ENCODE results near the gene ITGB2. TPM values are rescaled to one million over a fixed set of nuclear protein-coding genes. Genes with fewer than 3 reads are reported as not detected.

The ITGB2 gene
- total RNA-seq, 2 donors from 2014 or later, result 13.1 to 27.1 TPM

DNA sequence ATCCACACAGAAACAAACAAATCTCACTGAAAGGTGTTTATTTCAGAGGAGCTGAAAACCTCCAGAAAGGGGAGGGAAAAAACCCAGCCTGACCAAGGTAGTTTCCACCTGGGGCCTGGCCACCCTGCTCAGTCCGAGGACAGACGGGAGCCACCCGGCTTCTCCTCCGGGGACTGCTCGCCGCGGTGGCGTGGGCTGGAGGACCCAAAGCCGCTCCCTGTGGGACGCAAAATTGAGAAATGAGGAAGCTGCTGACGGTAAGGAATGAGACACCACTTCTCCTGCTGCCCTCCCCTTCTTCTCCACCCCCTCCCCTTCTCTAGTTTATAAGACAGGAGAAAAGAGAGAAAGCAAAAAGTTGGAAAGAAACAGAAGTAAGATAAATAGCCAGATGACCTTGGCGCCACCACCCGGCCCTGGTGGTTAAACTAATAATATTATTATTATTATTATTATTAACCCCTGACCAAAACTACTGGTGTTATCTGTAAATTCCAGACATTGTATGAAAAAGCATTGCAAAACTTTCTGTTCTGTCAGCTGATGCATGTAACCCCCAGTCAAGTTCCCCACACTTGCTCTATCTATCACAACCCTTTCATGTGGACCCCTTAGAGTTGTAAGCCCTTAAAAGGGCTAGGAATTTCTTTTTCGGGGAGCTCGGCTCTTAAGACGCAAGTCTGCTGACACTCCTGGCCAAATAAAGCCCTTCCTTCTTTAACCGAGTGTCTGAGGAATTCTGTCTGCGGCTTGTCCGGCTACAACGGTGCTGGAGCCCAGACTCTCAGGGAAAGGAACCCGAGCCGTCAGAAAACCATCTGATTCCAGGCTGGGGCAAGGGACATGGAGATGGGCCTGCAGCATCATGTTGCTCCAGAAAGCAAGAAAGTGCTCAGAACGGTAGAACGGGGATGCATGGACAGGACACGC, 12.5 kb downstream of the ITGB2 start:
- no peaks in the 10 kb centered on the region for H3K36me3 ChIP-seq
- no peak overlapping the region for H3K27ac ChIP-seq
- TF ChIP-seq, protein P1, sequence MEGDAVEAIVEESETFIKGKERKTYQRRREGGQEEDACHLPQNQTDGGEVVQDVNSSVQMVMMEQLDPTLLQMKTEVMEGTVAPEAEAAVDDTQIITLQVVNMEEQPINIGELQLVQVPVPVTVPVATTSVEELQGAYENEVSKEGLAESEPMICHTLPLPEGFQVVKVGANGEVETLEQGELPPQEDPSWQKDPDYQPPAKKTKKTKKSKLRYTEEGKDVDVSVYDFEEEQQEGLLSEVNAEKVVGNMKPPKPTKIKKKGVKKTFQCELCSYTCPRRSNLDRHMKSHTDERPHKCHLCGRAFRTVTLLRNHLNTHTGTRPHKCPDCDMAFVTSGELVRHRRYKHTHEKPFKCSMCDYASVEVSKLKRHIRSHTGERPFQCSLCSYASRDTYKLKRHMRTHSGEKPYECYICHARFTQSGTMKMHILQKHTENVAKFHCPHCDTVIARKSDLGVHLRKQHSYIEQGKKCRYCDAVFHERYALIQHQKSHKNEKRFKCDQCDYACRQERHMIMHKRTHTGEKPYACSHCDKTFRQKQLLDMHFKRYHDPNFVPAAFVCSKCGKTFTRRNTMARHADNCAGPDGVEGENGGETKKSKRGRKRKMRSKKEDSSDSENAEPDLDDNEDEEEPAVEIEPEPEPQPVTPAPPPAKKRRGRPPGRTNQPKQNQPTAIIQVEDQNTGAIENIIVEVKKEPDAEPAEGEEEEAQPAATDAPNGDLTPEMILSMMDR (IDR thresholded peaks at IDR 0.05), result no peak
- H3K4me3 ChIP-seq, result no peak overlapping the region
- no peaks in the 10 kb centered on the region for H3K27me3 ChIP-seq
- intact Hi-C loops (cut with DNase I), result no loop called here
- H3K9ac ChIP-seq (ENCODE audit: low read depth in 2 of 2, low read length in 2 of 2), result no peak overlapping the region
- no peak for DNase-seq
- no peaks in the 10 kb centered on the region for H3K9me3 ChIP-seq
- H3K4me1 ChIP-seq, result peaks cover 19% of the 10 kb centered on the region

DNA sequence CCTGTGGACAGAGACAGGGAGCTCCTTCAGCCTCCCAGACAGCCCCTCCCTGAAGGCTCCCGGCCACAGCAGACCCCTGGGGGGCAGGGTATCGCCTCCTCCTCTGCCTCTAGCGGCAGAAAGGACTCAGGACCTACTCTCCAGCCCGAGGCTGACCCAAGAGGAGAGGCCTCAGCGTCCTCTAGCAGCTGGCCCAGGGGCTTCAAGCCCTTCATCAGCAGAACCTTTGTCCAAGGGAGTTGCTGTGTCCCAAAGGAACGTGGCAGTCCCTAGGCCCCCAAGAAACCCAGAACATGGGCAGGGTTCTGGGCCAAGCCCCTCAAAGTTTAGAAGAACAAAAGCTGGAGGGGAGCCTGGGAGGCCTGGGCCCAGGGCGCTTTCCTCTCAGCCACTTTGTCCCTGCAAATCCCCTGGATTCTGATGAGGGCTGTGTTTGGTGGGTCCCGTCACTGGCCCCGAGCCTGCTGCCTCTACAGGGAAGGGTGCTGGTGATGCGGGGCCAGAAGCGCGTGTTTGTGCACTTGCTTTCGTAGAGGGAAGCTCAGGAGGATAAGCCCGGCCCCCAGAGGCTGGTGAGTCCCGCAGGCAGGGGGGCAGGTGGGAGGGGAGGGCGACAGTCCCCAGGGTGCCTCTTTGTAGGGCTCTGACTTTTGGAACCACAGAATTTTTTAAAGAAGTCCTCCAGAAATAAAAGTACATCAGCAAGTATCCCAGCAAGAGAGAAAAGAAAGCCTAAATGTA, 13.3 kb downstream of the ITGB2 start:
- Histone ChIP-seq H3K4me1 (peaks cover 19% of the 10 kb centered on the region), H3K9ac (ENCODE audit: low read depth in 2 of 2, low read length in 2 of 2) (peak overlapping the region; percentile 2 to 5), H3K9me3 (no peaks in the 10 kb centered on the region), H3K4me3 (no peak overlapping the region), H3K27me3 (no peaks in the 10 kb centered on the region), H3K27ac (no peak overlapping the region), H3K36me3 (no peaks in the 10 kb centered on the region)
- intact Hi-C loops (cut with DNase I), result no loop called here
- no peak for DNase-seq
- TF ChIP-seq, protein P1 (IDR thresholded peaks at IDR 0.05), result no peak

DNA sequence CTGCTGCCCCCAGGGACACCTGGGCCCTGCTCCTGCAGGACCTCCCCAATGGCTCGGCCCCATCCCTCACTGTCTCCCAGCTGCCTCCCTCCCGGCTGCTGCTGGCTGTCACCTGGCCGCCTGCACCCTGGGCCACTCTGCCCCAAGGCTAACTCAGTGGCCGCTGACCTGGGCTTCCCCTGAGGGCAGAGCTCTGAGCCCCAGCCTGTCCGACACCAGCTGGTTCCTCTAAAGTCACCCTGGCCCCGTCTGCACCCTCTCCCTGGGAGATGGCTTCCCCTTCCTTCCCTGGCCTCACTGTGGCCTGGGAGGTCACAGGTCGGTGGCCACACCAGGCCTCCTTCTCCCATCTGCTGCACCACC, 15.0 kb downstream of the ITGB2 start:
- no peak overlapping the region for H3K27ac ChIP-seq
- peaks cover 2% of the 10 kb centered on the region for H3K4me1 ChIP-seq
- intact Hi-C loops (cut with DNase I), result no loop called here
- TF ChIP-seq, protein P1 (IDR thresholded peaks at IDR 0.05), result no peak
- no peak overlapping the region for H3K9ac ChIP-seq (ENCODE audit: low read depth in 2 of 2, low read length in 2 of 2)
- no peaks in the 10 kb centered on the region for H3K9me3 ChIP-seq
- H3K36me3 ChIP-seq, result no peaks in the 10 kb centered on the region
- H3K27me3 ChIP-seq, result no peaks in the 10 kb centered on the region
- no peak for DNase-seq
- no peak overlapping the region for H3K4me3 ChIP-seq

DNA sequence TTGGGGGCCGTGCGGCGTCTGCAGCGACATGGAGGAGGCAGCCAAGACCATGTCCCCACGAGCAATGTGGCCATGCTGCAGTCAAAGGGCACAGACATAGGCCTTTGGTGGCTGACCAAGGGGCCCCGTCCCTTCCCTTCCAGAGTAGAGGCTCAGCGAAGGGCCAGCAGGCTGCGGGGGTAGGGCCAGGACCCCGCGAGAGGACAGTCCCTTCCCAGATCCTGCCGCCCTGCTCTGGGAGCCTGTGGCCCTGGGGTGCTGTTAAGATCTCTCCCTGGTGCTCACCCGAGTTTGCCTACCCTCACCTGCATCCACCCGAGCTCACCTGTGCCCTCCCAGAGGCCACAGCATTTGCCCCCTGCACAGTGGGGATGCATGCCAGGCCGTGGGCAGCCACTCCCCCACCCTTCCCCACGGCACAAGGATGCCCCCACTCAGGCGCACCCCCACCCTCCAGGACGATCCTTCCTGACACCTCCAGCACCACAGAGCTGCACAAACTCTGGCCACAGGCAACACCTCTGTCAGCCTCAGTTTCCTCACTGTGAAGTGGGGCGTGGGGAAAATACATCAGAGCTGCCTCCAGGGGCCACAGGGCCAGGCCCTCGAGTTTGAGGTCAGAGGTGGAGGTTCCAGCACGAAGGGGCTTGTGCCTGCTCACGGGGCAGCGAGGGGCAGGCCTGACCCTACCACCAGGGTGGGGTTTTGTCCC, 15.5 kb downstream of the ITGB2 start:
- TF ChIP-seq, protein P1 (IDR thresholded peaks at IDR 0.05), result no peak
- no peaks in the 10 kb centered on the region for H3K36me3 ChIP-seq
- H3K4me1 ChIP-seq, result no peaks in the 10 kb centered on the region
- no peak overlapping the region for H3K9ac ChIP-seq (ENCODE audit: low read depth in 2 of 2, low read length in 2 of 2)
- no peak overlapping the region for H3K4me3 ChIP-seq
- no peaks in the 10 kb centered on the region for H3K27me3 ChIP-seq
- H3K27ac ChIP-seq, result no peak overlapping the region
- DNase-seq, result no peak
- intact Hi-C loops (cut with DNase I), result no loop called here
- no peaks in the 10 kb centered on the region for H3K9me3 ChIP-seq

DNA sequence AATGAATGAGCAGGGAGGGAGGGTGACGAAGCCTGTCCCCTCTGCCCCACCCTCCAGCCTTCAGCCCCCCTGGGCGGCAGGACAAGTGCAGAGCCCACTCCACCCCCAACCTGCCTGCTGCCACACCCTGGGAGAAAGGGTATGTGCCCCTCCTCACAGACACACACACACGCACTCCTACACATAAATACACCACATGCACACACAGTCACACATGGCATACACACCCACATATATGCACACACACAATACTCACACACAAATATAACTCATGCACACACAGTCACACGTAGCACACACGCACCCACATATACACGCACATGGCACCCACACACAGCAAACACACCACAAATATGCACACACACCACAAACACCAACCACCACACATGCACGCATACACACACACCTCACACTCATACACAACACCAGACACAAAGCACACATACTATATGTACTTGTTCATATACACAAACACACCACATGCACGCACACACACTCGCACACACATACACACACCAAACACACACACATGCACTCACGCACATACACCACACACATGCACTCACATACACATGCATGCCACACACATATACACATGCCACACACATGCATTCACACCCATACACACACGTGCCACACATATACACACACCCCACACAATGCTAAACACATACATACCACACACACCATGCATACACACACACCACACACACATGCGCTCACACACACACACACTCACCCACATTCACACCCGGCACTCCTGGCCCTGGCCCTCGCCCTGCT, 16.4 kb downstream of the ITGB2 start:
- no peaks in the 10 kb centered on the region for H3K36me3 ChIP-seq

More for the DNA sequence above, 16.4 kb downstream of the ITGB2 start:
- Histone ChIP-seq H3K4me3 (no peak overlapping the region), H3K9me3 (no peaks in the 10 kb centered on the region), H3K4me1 (no peaks in the 10 kb centered on the region), H3K27ac (no peak overlapping the region), H3K9ac (ENCODE audit: low read depth in 2 of 2, low read length in 2 of 2) (no peak overlapping the region), H3K27me3 (no peaks in the 10 kb centered on the region)
- intact Hi-C loops (cut with DNase I), result no loop called here
- TF ChIP-seq, protein P1 (IDR thresholded peaks at IDR 0.05), result no peak
- DNase-seq, result no peak
